ENCODE data around the gene NTN3.
"Not testable (repeated sequence)": the region's sequence is repeated elsewhere in the genome, so short reads cannot be mapped to it uniquely, and the experiment has no call there.

The NTN3 gene

DNA sequence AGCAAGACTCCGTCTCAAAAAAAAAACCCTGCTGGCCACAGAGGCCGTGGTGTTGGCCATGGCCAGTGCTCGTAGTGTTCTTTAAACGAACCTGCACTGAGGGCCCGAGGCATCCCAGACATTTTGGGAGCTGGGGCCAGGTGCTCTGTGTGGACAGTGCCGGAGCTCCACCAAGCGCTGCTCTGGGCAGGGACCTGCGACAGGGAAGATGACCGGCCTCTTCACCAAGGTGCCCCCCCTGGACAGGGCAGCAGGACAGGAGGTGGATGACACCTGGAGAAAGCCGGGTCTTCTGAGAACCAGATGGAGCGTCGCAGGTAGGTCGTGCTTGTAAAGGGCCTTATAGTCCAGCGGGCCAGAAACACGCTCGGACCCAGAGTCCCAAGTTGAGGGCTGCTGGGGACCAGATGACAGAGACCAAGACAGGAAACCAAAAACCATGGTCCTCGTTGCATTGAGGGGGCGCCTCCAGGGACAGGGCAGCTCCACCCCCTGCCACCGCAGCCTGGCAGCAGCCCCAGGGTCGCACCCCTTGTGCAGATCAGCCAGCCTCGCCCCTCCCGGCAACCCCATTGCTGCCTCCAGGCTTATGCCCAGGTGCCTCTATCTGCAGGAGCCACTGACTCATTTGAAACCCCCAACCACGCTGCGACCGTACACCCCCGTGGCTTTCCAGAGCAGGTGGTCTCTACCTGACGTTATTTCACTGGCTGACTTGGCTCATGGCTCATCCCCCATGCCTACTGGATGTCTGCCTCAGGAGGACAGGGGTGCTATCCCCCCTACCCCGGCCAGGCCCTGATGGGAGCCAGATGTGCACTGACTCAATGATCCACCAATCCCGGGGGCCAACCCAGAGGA is 4.2 kb upstream of the NTN3 start:
- DNase-seq: no peak

DNA sequence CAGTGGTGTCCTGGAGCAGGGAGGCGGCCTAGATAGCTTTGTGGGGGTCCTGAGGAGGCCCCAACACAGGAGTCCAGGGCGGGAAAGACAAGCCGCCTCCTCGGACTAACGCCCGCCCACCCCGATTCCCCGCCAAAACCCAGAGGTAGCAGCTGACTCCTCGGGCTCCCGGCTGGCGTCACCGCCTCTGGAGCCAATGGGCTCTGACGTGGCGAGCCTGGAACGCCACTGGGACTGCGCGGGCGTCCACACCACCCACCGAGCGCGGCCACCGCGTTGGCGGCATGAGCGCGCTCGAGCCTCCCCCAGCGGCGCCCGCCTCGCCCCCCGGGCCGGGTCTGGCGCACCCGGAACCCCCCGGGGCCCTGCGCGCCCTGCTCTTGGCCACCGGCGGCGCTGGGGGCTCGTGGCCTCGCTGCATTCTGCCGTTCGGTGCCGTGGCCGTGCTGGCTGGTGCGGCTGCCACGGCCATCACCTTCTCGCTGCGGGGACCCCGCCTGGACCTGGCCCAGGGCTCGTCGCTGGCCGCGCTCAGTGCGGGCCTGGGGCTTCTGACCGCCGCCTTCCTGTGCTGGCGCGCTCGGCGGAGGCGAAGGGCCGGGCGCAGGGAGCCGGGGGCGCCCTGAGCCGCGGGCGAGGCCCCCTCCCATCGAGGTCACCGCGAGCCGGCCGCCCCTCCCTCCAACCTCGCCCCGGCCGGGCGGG is 3.4 kb upstream of the NTN3 start:
- no peak for DNase-seq

DNA sequence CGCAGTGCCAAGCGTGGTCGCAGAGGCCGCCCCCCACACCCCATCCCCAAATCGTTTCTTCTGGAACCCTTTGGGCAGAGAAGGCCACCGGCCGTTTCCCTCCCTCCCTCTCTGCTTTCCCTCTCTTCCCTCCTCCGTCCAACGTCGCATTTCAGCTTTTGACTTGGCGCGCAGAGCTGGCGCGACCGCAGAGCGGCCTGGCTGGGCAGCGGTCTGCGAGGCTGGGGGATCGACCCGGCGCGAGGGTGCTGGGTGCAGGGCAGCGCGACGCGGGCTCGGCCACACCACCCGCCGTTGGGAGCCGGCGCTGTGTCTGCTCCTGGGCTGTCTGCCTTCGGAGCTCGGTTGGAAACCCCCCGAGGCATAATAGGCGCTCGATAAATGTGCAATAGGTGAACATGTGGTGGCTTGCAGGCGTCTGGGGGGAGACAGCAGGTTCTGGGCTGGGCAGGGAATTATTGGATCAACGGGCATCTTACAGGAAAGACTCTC is 2.8 kb upstream of the NTN3 start:
- DNase-seq: no peak

DNA sequence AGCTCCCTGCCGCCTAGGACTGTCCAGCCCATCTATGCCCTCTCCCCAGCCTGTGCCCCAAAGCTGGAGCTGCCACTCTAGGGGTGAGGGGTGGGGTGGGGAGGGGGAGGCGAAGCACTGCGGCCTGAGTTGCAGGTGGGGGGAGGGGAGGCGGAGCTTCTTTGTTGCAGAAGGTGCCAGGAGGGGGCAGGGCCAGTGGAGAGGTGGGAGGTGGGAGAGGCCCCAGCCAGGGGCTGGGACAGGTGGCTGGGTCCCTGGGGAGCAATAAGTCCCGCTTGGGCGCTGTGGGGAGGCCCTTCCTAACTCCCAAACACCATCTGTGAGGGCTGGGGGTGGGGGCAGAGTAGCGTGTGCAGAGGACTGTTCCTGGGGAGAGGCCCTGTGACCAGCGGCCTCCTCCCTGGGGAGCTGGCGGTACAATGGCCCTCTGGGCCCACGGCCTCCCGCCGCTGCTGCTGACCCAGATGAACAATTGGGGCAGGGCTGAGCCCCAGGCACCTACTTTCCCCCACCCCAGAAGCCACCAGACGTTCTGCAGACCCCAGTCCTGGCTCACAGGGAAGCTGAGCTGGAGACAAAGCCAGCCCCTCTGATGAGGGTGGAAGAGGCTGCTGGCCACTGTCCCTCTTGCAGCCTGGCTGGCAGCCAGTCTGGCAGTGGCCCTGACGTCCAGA is 2.2 kb upstream of the NTN3 start:
- no peak for DNase-seq

DNA sequence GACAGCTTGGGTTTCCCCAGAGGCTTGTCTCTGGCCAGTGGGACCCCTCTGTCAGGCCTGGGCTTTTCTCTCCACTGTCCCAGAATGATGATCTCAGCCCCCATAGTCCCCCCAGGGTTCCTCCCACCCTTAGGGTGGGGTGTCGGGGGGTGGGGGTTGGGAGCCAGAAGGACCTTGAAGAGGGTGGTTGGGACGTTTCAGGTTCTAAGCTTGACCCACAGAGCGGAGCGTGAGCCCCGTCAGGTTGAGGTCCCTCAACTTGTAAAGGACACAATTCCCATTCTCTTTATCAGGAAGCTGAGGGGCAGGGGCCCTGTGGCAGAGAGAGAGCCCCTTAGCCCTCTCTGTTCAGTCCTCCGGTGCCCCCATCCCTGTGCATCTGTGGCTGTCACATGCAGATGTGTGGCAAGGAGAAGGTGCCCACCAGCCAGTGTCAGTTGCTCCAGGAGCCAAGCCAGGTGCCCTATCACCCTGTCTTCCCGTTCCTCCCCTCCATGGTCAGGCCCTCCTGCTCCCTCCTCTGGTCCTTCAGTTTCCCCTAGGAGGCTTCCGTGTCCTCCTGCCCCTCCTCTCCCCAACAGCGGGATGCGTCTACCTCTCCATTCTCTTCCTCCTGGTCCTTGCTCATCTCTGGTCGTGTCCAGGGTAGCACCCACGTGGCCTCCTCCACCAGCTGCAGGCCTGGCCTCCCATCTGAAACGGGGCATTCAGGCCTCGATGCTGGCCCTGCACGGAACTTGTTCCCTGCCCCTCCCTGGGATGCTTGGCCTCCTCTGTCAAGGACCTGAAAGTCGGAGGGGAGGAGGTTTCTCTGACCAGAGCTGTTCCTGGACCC is 1.5 kb upstream of the NTN3 start:
- no peak for DNase-seq

DNA sequence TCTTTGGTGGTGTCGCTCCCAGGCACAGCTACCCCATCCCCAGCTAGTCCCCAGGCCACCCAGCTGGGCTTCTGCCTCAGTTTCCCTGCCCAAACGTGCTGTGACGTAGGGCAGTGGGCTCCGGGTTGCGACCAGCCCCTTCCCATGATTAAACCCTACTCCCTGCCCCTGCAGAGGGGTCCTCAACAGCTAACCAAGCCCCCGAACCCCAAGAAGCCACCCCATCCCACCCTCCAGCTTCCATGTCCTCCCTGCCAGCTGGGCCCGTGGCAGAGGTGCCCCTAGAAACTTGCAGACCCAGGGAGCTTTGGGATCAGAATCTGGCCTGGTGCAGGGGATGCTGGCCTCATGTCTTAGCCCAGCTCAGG is 879 bp upstream of the NTN3 start:
- no peak for DNase-seq

DNA sequence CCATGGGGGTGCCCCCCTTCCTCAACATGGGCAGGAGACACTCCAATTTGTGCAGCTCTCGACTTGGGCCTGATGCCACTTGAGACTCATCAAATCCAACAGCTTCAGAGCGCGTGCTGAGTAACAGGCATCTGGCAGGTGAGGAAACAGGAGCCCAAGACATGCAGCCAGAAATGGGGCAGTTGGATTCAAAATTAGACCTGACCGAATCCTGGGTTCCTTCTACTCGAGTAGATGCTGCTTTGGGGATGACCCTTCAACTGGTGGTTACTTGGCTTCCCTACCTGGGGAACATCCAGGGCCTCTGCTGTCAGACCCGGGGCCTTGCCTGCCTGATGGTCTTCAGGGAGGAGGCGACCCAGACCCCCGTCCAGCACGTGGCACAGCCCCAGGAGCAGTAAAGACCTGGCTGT is 488 bp upstream of the NTN3 start:
- no peak for DNase-seq

DNA sequence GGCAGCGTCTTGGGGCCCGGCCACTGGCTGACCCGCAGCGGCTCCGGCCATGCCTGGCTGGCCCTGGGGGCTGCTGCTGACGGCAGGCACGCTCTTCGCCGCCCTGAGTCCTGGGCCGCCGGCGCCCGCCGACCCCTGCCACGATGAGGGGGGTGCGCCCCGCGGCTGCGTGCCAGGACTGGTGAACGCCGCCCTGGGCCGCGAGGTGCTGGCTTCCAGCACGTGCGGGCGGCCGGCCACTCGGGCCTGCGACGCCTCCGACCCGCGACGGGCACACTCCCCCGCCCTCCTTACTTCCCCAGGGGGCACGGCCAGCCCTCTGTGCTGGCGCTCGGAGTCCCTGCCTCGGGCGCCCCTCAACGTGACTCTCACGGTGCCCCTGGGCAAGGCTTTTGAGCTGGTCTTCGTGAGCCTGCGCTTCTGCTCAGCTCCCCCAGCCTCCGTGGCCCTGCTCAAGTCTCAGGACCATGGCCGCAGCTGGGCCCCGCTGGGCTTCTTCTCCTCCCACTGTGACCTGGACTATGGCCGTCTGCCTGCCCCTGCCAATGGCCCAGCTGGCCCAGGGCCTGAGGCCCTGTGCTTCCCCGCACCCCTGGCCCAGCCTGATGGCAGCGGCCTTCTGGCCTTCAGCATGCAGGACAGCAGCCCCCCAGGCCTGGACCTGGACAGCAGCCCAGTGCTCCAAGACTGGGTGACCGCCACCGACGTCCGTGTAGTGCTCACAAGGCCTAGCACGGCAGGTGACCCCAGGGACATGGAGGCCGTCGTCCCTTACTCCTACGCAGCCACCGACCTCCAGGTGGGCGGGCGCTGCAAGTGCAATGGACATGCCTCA is 773 bp downstream of the NTN3 start:
- DNase-seq: no peak

DNA sequence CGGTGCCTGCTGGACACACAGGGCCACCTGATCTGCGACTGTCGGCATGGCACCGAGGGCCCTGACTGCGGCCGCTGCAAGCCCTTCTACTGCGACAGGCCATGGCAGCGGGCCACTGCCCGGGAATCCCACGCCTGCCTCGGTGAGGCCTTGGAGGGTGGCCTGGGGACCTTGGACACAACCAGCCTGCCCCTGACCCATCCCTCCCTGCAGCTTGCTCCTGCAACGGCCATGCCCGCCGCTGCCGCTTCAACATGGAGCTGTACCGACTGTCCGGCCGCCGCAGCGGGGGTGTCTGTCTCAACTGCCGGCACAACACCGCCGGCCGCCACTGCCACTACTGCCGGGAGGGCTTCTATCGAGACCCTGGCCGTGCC is 1.4 kb downstream of the NTN3 start:
- DNase-seq: no peak

DNA sequence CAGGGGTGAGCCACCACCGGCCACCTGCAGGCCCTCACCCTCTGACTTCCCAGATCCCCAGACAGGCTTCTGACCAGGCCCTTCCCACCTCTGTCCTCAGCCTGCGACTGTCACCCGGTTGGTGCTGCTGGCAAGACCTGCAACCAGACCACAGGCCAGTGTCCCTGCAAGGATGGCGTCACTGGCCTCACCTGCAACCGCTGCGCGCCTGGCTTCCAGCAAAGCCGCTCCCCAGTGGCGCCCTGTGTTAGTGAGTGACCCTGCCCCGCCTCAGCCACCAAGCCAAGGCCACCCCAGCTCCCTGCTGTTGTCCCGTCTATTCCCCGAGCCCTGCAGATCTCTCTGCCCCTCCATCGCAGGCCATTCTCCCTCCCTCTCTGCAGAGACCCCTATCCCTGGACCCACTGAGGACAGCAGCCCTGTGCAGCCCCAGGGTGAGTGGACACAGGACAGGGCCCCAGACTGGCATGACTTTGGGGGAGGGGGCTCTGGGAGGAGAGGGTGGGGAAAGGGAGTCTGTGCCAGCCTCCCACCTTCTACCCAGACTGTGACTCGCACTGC is 1.9 kb downstream of the NTN3 start:
- DNase-seq: no peak

DNA sequence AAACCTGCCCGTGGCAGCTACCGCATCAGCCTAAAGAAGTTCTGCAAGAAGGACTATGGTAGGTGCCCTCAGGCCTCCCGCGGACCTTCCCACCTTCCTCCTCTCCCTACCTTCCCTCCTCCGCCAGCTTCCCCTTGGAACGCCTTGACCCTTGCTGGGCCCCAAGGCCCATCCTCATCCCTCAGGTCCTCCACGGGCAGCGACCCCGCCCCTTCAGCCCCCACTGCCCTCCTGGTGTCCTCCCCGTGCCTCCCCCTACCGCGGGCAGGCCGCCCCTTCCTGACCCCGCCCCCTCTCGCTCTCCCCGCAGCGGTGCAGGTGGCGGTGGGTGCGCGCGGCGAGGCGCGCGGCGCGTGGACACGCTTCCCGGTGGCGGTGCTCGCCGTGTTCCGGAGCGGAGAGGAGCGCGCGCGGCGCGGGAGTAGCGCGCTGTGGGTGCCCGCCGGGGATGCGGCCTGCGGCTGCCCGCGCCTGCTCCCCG is 2.4 kb downstream of the NTN3 start:
- DNase-seq: peak; percentile 12

DNA sequence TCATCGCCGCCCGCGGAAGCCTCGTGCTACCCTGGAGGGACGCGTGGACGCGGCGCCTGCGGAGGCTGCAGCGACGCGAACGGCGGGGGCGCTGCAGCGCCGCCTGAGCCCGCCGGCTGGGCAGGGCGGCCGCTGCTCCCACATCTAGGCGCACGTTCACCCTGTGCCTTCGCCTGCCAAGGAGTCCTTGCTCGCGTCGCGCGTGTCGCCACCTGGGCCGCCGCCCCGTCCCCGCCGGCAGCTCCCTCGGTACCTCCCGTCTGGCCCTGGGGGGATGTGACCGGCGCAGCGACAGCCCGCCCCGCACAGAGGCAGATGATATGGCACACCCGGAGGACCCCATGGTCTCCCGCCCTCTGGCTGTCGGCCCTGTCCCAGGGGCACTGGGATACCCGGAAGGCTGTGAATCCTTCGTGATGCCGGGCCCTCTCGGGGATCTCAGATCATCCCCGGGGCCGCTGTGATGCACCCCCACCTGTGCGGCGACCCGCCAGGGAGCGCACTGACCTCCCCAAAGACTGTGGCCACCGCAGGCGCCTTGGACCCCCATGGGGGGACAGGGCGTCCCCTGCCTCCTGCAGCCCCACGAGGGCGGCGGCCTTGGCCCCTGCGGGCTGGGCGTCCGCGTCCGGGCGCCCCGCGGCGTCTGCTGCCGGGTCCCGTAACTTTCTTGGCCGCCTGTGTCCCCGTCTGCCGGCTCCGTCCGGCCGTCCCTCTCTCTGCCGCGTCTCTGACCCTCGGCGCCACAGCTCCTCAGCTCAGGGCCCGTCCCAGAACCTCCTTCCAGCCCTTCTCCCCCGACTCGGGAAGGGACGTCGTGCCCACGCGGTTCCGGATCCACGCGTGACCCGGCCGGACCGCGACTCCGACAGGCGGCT is 3.1 kb downstream of the NTN3 start:
- DNase-seq: peak; percentile 48

DNA sequence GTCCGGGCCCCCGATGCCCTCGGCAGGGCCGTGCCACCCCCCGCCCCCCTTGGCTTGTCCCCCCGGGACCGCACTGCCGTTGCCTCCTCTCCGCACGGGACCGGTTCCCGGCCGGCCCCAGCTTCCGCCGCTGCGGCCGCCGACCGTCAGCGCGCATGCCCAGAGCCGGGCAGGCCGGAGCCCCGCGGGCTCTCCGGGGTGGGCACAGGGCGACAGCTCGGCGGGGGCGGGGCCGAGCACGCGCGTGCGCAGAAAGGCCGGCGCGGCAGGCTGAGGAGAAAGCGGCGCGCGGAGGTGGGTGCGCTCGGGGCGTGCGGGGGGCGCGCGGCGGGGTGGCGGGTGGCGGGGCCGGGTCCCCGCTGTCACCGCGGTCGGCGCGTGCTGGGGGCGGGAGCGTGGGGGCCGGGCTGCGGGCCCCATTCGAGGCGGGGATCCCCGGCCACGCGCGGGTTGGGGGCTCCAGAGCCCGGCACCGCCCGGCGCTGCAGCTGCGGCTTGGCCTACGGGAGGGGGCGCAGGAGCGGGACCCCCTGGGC is 3.8 kb downstream of the NTN3 start, which contains the start of gene TBC1D24:
Gene TBC1D24 (plus strand): TSS at position 251 of the 536 bp plus-strand sequence. CDS start 21,022 bp downstream, outside the sequence.
- peak; percentile 73 for DNase-seq

DNA sequence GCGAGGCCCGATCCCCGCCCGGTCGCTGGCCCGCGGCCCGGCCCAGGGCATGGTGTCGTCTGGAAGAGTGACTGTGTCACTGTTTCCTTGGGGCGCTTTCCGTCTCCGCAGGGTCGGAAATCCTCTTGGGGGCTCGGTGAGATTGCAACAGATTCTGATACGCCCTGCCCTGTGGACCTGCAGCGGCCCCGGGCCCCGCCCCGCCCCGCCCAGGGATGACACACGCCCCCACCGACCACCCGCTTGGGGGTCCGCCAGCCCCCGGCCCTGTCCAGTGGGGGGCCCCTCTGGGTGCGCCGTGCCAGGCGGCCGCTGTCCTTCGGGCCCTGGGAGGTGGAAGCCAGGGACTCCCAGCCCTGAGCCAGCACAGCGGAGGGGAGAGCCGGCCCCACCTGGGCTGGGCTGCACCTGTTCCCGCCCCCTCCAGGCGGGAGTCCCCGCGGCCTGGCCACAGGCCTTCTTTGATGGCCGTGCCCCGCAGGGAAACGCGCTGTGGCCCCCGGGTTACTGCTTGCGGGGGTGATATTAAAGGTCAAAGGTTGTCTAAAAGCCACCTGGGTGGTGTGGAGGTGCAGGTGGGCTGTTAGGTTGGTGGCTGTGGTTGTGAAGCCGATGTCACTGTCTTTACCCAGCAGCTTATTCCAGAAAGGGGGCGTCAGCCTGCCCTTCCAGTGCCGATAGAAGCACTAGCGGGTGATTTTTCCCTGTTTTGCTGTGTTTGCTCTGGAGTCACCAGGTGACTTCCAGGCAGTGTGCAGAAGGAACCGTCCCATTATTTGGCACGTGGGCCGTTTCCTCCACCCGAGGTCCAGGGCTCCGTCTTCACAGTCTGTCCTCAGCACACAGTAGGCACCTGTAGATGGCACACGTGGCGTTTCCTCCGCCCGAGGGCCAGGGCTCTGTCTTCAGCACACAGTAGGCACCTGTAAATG is 4.6 kb downstream of the NTN3 start:
- peak; percentile 18 for DNase-seq

DNA sequence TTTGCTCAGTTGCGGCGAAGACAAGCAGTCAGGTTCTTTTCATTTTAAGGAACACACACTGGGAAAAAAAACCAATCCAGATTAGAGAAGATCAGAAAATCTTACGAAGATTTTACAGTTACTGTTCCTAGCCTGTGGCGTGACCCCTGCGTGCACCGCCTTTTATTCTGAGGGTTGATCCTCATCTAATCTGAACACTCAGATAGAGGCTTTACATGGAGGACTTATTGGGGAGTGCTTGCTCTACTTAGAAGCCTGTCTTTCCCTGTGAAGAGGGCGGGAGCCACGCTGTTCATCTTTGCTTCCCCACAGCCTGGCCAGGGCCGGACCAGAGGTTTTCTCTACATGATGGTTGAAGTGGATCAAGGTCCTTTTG is 5.2 kb downstream of the NTN3 start:
- no peak for DNase-seq

DNA sequence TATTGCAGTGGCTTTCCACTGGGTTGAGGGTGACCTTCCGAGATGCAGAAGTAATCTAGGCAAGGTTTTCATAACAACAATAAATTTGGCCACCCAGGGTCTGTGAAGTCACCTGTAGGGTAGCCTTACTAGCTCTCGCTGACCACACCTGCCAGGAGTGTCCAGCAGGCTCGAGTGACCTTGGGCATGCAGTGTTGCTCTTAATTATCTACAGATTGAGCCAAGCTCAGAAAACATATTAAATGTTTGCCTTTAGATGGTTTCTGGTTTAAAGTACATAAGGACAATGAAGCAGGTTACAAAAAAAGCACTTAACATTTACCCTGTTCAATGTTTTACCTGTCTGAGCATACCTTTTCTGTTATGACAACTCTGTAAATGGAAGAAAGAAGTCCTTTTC is 5.6 kb downstream of the NTN3 start:
- no peak for DNase-seq

DNA sequence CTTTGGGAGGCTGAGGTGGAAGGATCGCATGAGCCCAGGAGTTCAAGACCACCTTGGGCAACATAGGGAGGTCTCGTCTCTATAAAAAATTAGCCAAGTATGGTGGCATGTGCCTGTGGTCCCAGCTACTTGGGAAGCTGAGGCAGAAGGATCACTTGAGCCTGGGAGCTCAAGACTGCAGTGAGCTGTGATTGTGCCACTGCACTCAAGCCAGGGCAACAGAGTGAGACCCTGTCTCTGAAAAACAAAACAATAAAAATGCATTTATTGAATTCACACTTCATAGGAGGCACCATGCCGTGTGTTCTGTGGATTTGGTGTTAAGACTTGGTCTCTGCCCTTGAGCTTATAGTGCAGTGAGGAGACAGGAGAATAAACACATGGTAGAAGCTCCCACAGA is 6.2 kb downstream of the NTN3 start:
- DNase-seq: no peak

DNA sequence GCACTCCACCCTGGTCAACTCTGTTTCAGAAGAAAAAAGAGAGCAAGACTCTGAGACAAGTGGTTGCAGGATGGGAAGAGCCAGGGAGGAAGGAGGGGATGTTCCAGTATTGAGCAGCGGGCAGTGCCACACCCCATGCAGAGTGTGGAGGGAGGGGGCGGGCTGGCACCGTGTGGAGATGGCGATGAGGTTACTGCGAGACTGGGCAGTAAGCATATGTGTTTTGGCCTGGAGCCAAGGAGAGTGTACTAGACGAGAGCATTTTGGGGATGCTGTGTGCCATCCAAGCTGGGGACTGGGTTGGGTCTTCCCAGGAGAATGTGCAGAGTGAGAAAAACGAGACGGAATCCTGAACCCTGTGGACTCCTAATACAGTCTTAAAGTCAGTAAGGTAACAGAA is 7.2 kb downstream of the NTN3 start:
- no peak for DNase-seq

DNA sequence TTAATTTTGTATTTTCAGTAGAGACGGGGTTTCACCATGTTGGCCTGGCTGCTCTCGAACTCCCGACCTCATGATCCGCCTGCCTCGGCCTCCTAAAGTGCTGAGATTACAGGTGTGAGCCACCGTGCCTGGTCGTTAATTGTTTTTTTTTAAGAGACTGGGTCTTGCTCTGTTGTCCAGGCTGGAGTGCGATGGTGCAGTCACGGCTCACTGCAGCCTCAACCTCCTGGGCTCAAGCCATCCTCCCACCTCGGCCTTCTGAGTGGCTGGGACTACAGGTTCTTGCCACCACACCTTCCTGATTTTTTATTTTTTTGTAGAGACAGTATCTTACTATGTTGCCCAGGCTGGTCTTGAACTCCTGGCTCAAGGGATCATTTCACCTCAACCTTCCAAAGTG is 8.9 kb downstream of the NTN3 start:
- not testable (repeated sequence) for DNase-seq

Data from CD4-positive, alpha-beta T cell treated with Interleukin-4 for 4 hours (primary cell).